ENCODE results near the gene ZNF236. TPM values are rescaled to one million over a fixed set of nuclear protein-coding genes. Genes with fewer than 3 reads are reported as not detected.
A peak's percentile ranks its signal among the peaks of the same experiment; 100 is the strongest.

ZNF236 gene
- total and polyA plus RNA-seq, 8 donors: 2.6 to 13.3 (median 6.7) TPM

- ATAC-seq (no peak), DNase-seq (peak in 1 of 6 donors; percentile 35), FAIRE-seq (no peak)
- intact Hi-C loops (cut with DNase I): no loop called here
- Histone ChIP-seq H3K9me3 (no peaks in the 10 kb centered on the region), H3K4me1 (no peaks in the 10 kb centered on the region), H3K27ac (no peak overlapping the region), H3K4me3 (no peak overlapping the region), H3K36me3 (no peaks in the 10 kb centered on the region), H3K27me3 (no peaks in the 10 kb centered on the region)
- no peak for TF ChIP-seq CTCF (IDR thresholded peaks at IDR 0.05)
- 90 to 92% methylated on average over 35 to 36 of the region's 36 CpGs for WGBS, 2 donors
Observed at GRCh38 chr18:76788571-76789317, 33.6 kb upstream of the ZNF236 start.

GRCh38 chr18:76791106-76791505, 31.3 kb upstream of the ZNF236 start:
- Histone ChIP-seq H3K4me1 (no peaks in the 10 kb centered on the region), H3K27ac (no peak overlapping the region), H3K27me3 (no peaks in the 10 kb centered on the region), H3K9me3 (no peaks in the 10 kb centered on the region), H3K4me3 (no peak overlapping the region), H3K36me3 (no peaks in the 10 kb centered on the region)
- intact Hi-C loops (cut with DNase I): no loop called here
- TF ChIP-seq CTCF (IDR thresholded peaks at IDR 0.05): no peak
- FAIRE-seq: no peak
- WGBS, 2 donors: 82 to 89% methylated on average over 12 of the region's 12 CpGs
- no peak for ATAC-seq
- peak in 1 of 6 donors; percentile 6 for DNase-seq

GRCh38 chr18:76791642-76792041, 30.7 kb upstream of the ZNF236 start:
- TF ChIP-seq CTCF (IDR thresholded peaks at IDR 0.05): no peak
- no peak for DNase-seq
- no peaks in the 10 kb centered on the region for H3K4me1 ChIP-seq
- intact Hi-C loops (cut with DNase I): no loop called here
- no peak for FAIRE-seq
- no peaks in the 10 kb centered on the region for H3K9me3 ChIP-seq
- no peak overlapping the region for H3K27ac ChIP-seq
- ATAC-seq: no peak
- H3K27me3 ChIP-seq: no peaks in the 10 kb centered on the region
- H3K36me3 ChIP-seq: no peaks in the 10 kb centered on the region
- 78 to 82% methylated on average over 5 of the region's 5 CpGs for WGBS, 2 donors
- H3K4me3 ChIP-seq: no peak overlapping the region

- ATAC-seq (peak in 1 of 4 donors; percentile 32), FAIRE-seq (no peak), DNase-seq (no peak)
- no peaks in the 10 kb centered on the region for H3K9me3 ChIP-seq
- WGBS, 2 donors: 69% methylated on average over 4 of the region's 4 CpGs
- no peak overlapping the region for H3K4me3 ChIP-seq
- no peaks in the 10 kb centered on the region for H3K36me3 ChIP-seq
- no peak for TF ChIP-seq CTCF (IDR thresholded peaks at IDR 0.05)
- no peaks in the 10 kb centered on the region for H3K27me3 ChIP-seq
- H3K4me1 ChIP-seq: no peaks in the 10 kb centered on the region
- H3K27ac ChIP-seq: no peak overlapping the region
- intact Hi-C loops (cut with DNase I): no loop called here
Observed at GRCh38 chr18:76794326-76794725, 28.0 kb upstream of the ZNF236 start.
